HG03565 (cell line): ENCODE measurements around the gene SLC35F3.

Experiments used
- ATAC-seq: cut with Tn5 transposase; IDR thresholded peaks from one replicate; pipeline ENCODE4 v1.9.1; 2021; ENCODE audit warnings: mild to moderate bottlenecking, moderate library complexity; ENCODE audit not compliant: unreplicated experiment

The SLC35F3 gene

GRCh38 chr1:234309598-234310459 lies 405.4 kb downstream of the SLC35F3 start:
- ATAC-seq, result peak; percentile 80

GRCh38 chr1:234310460-234310817 lies 406.0 kb downstream of the SLC35F3 start:
- no peak for ATAC-seq

- ATAC-seq, result no peak
Measured at GRCh38 chr1:234311414-234311813, 406.9 kb downstream of the SLC35F3 start.

GRCh38 chr1:234313171-234313570 lies 408.7 kb downstream of the SLC35F3 start:
- ATAC-seq, result no peak

- no peak for ATAC-seq
Measured at GRCh38 chr1:234315091-234315541, 410.6 kb downstream of the SLC35F3 start.

- ATAC-seq, result no peak
Measured at GRCh38 chr1:234315588-234315987, 411.1 kb downstream of the SLC35F3 start.

GRCh38 chr1:234316486-234316885 lies 412.0 kb downstream of the SLC35F3 start:
- ATAC-seq, result no peak

- no peak for ATAC-seq
Measured at GRCh38 chr1:234316937-234317336, 412.5 kb downstream of the SLC35F3 start.

GRCh38 chr1:234320069-234320468 lies 415.6 kb downstream of the SLC35F3 start:
- no peak for ATAC-seq

- no peak for ATAC-seq
Measured at GRCh38 chr1:234320549-234320948, 416.1 kb downstream of the SLC35F3 start.

- ATAC-seq, result no peak
Measured at GRCh38 chr1:234321231-234321630, 416.8 kb downstream of the SLC35F3 start.

- ATAC-seq, result no peak
Measured at GRCh38 chr1:234322097-234322496, 417.6 kb downstream of the SLC35F3 start.

- no peak for ATAC-seq
Measured at GRCh38 chr1:234322979-234323378, 418.5 kb downstream of the SLC35F3 start.

GRCh38 chr1:234324821-234325220 lies 420.3 kb downstream of the SLC35F3 start:
- no peak for ATAC-seq

GRCh38 chr1:234325878-234326496 lies 421.5 kb downstream of the SLC35F3 start:
- no peak for ATAC-seq

GRCh38 chr1:234326497-234327366 lies 422.3 kb downstream of the SLC35F3 start:
- peak; percentile 53 for ATAC-seq

GRCh38 chr1:234327577-234328164 lies 423.2 kb downstream of the SLC35F3 start:
- no peak for ATAC-seq

GRCh38 chr1:234330843-234331215 lies 426.4 kb downstream of the SLC35F3 start:
- no peak for ATAC-seq

- ATAC-seq, result no peak
Measured at GRCh38 chr1:234331507-234331906, 427.0 kb downstream of the SLC35F3 start.

- no peak for ATAC-seq
Measured at GRCh38 chr1:234336359-234336758, 431.9 kb downstream of the SLC35F3 start.

- no peak for ATAC-seq
Measured at GRCh38 chr1:234337233-234337632, 432.8 kb downstream of the SLC35F3 start.
